ENCODE data around the gene COL6A2.
"Not testable (repeated sequence)": the region's sequence is repeated elsewhere in the genome, so short reads cannot be mapped to it uniquely, and the experiment has no call there.

Gene COL6A2

GRCh38 chr21:46095083-46095719 lies 2.7 kb upstream of the COL6A2 start:
- no peak for DNase-seq

- no peak for DNase-seq
Measured at GRCh38 chr21:46095814-46096595, 1.9 kb upstream of the COL6A2 start.

- DNase-seq = no peak
Measured at GRCh38 chr21:46096596-46097335, 1.1 kb upstream of the COL6A2 start.

- no peak for DNase-seq
Measured at GRCh38 chr21:46098303-46099141, 610 bp downstream of the COL6A2 start.

- no peak for DNase-seq
Measured at GRCh38 chr21:46099476-46099875, 1.6 kb downstream of the COL6A2 start.

- DNase-seq = no peak
Measured at GRCh38 chr21:46100020-46100419, 2.1 kb downstream of the COL6A2 start.

GRCh38 chr21:46100426-46100825 lies 2.5 kb downstream of the COL6A2 start:
- no peak for DNase-seq

GRCh38 chr21:46100906-46101305 lies 3.0 kb downstream of the COL6A2 start:
- no peak for DNase-seq

GRCh38 chr21:46104104-46104503 lies 6.2 kb downstream of the COL6A2 start:
- DNase-seq = no peak

- DNase-seq = not testable (repeated sequence)
Measured at GRCh38 chr21:46107376-46107775, 9.5 kb downstream of the COL6A2 start.

- DNase-seq = no peak
Measured at GRCh38 chr21:46108827-46109312, 11.0 kb downstream of the COL6A2 start.

- no peak for DNase-seq
Measured at GRCh38 chr21:46109313-46110221, 11.7 kb downstream of the COL6A2 start.

- no peak for DNase-seq
Measured at GRCh38 chr21:46110499-46111192, 12.7 kb downstream of the COL6A2 start.

GRCh38 chr21:46111193-46111571 lies 13.3 kb downstream of the COL6A2 start:
- DNase-seq = no peak

- no peak for DNase-seq
Measured at GRCh38 chr21:46111857-46112724, 14.2 kb downstream of the COL6A2 start.

- no peak for DNase-seq
Measured at GRCh38 chr21:46112725-46113215, 14.9 kb downstream of the COL6A2 start.

GRCh38 chr21:46113497-46114176 lies 15.7 kb downstream of the COL6A2 start:
- DNase-seq = no peak

- no peak for DNase-seq
Measured at GRCh38 chr21:46114963-46115362, 17.1 kb downstream of the COL6A2 start.
